GM12865 (cell line): Measurements from ENCODE around the gene EPN3.

ENCODE experiments used
- DNase-seq: peaks from one replicate; pipeline ENCODE4 v3.0.0; 2010; ENCODE audit warnings: low read depth
- H3K4me3 ChIP-seq: 2 replicates; pipeline ENCODE4 v1.5.1; 2011; ENCODE audit warnings: mild to moderate bottlenecking, low read depth, low read length, control low read depth
- CTCF ChIP-seq: IDR thresholded peaks from 2 replicates; pipeline ENCODE4 v1.5.1; 2011; ENCODE audit warnings: low read length, control low read depth, low read depth, inconsistent platforms; ENCODE audit not compliant: insufficient read depth; ENCODE audit errors: missing control alignments

EPN3 gene

GRCh38 chr17:50532452-50533024 is at the start of gene EPN3:
Gene EPN3, plus strand, starts transcription at chr17:50532735. Its CDS starts 3,822 bp downstream, at chr17:50536557.
- no peak within 1 kb of the TSS for H3K4me3 ChIP-seq
- no peak for DNase-seq
- TF ChIP-seq CTCF: no peak

- no peak for DNase-seq
- TF ChIP-seq CTCF: no peak
- no peak overlapping the region for H3K4me3 ChIP-seq
Measured at GRCh38 chr17:50483266-50483665, 49.3 kb upstream of the EPN3 start.

GRCh38 chr17:50484386-50485155 is 48.0 kb upstream of the EPN3 start:
- TF ChIP-seq CTCF: no peak
- no peak for DNase-seq
- H3K4me3 ChIP-seq: no peak overlapping the region

GRCh38 chr17:50487213-50488096 is 45.1 kb upstream of the EPN3 start:
- DNase-seq: no peak
- no peak for TF ChIP-seq CTCF
- H3K4me3 ChIP-seq: no peak overlapping the region

- no peak for DNase-seq
- no peak for TF ChIP-seq CTCF
- H3K4me3 ChIP-seq: no peak overlapping the region
Measured at GRCh38 chr17:50488880-50489279, 43.7 kb upstream of the EPN3 start.

- TF ChIP-seq CTCF: no peak
- H3K4me3 ChIP-seq: no peak overlapping the region
- no peak for DNase-seq
Measured at GRCh38 chr17:50491505-50491904, 41.0 kb upstream of the EPN3 start.
